ENCODE measurements around the gene CSMD2.

CSMD2 gene

DNA sequence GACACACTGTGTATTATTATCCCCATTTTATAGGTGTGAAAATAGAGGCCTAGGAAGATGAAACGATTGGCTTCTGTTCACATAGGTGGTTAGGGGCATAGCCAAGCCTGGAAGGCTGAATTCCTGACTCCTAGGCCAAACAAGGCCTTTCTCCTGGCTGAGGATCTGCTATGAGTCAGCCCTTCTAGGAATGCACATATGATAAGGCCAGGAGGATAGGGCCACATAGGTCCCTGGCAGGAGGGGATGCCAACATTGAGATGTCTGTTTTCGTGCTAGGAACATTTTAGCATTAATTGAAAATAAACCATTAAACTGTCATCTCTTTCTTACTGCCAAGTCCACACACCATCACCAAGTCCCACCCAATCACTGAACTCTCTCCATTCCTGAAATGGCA is 9.2 kb downstream of the CSMD2 start:
- DNase-seq (ENCODE audit: low spot score), result no peak

DNA sequence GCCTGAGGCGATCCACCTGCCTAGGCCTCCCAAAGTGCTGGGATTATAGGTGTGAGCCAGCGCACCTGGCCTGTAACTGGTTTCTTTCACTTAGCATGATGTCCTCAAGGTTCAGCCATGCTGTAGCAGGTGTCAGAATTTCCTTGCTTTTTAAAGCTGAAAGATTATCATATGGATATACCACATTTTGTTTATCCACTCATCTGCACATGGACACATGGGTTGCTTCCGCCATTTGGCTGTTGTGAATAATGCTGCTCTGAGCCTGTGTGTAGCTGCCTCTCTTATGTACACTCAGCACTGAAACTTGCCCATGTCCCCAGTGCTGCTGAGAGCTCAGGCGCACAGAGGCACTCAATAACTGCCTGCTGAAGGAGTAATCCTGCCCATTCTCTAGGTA is 11.8 kb downstream of the CSMD2 start:
- DNase-seq (ENCODE audit: low spot score), result no peak

DNA sequence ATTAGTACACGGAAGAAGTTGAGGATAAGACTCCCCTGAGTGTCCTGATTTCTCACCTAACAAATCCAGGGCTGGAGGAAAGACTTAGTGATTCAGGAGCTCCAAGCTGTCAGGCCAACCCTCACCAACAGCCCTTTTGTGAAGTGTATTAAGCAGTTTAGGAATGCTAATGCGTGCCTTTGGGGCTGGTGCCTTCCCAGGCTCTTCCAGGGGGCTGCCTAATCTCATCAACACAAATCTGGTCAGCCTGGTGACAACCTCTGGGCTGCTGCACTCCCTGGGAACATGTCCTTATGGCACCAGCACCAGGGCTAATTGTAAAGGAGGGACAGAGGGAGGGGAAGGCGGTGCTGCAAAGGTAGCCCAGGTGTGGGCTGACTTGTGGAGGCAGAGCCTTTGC is 15.5 kb downstream of the CSMD2 start:
- no peak for DNase-seq (ENCODE audit: low spot score)

DNA sequence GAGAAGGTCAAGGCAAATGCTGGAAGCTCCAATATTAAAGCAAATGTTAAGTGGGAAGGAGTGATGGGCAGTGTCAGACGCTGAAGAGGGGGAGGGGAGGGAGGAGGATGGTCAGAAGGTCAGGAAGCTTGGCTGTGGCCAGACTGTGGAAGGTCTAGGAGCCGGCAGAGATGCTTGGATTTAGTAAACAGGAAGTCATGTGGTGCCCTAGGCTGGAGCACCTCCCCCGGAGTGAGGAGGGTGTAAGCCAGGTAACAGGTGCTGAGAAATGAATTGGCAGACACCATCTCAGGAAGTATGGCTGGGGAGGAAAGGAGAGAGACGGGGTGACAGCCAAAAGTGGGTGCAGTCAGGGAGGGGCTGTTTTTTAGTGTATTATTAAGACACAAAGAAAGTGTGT is 17.7 kb downstream of the CSMD2 start:
- no peak for DNase-seq (ENCODE audit: low spot score)

DNA sequence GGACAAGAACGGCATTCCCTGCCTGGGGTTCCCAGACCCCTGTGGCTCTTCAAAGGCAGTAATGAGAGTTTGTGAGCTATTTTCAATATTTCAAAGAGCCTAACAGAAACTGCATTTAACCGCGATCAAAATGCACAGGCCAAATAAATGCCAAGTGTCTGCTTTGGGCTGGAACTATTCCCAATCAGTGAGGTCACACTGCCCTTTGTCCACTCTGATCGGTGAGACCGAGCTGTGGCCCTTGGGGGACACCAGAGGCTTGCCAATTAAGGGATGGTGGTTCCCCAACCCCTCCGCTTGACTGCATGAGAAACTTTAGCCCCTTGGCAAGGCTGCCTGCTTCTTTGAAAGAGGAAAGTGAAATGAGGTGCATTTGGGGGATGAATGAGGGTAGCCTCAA is 20.3 kb downstream of the CSMD2 start:
- DNase-seq (ENCODE audit: low spot score), result no peak

DNA sequence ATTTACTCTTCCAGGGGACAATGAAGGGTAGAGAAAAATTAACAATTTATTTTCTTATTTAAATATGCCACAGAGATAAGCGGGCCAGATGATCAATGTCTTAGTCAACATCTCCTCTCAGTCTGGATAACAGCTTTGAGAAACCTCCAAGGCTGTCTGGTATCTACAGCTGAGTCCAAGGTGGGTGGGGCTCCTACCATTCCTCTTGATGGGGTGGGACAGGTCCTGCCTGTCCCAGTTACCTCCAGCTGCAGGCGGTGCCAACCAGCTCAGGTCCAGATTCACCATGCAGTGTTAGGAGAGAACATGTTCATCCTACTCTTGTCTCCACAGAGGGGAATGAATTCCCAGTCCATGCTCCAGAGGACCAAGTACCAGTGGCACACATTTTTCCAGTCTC is 21.1 kb downstream of the CSMD2 start:
- no peak for DNase-seq (ENCODE audit: low spot score)

DNA sequence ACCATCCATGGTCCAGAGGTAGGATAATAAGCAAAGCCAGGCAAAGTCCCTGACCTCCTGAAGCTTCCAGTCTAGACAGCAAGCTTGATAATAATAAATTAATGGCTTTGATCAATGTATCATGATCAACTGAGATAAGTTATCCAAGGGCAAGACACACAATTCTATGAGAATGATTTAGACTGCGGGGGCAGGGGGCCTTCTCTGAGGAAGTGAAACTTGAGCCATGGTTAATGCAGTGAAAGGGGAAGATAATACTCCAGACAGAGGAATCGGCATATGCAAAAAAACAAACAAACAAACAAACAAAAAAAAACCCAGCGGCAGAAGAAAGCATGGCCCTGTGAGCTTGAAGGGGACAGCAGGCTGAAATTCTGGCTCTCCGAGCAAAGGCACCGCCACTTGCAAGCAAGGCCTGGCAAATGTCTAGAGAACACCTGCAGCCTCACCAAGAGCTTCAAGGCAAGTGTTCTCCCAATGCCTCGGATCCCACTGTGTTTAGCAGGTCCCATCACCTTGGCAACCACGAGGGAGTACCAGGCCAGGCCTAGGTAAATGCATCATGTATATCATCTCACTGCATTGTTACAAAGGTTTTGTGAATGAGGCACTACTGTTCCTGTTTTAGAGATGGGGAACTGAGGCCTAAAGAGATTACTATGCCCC is 24.9 kb downstream of the CSMD2 start:
- DNase-seq (ENCODE audit: low spot score), result no peak

DNA sequence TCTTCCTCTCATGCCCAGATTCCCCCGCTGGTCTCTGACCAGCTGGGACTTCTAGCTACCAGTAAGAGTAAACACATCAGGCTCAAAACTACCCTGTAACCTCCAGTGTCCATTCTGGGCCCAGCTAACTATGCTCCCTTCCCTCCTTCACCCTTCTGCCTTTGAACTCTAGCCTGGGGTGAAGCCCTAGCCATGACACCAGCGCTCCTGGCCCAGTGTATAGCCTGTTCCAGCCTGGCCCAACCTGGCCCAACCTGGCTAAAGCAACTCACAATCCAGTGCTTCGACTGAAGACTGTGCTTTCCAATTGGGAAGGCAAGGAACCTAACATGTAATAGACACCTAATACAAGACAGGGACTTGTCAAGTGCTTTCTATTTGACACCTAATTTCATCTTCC is 27.6 kb downstream of the CSMD2 start:
- DNase-seq (ENCODE audit: low spot score), result no peak

DNA sequence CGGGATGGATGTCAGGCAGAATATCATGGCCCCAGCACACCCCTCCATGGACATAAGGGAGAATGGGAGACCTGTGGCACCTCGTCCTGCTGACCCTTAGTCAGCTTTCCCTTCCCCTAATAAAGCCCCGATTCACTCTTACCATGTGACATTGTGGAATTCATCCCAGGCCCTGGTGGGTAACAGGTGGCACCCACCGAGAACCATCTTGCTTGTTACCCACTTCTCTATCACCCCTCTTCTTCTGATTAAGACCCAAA is 32.9 kb downstream of the CSMD2 start:
- DNase-seq (ENCODE audit: low spot score), result no peak

DNA sequence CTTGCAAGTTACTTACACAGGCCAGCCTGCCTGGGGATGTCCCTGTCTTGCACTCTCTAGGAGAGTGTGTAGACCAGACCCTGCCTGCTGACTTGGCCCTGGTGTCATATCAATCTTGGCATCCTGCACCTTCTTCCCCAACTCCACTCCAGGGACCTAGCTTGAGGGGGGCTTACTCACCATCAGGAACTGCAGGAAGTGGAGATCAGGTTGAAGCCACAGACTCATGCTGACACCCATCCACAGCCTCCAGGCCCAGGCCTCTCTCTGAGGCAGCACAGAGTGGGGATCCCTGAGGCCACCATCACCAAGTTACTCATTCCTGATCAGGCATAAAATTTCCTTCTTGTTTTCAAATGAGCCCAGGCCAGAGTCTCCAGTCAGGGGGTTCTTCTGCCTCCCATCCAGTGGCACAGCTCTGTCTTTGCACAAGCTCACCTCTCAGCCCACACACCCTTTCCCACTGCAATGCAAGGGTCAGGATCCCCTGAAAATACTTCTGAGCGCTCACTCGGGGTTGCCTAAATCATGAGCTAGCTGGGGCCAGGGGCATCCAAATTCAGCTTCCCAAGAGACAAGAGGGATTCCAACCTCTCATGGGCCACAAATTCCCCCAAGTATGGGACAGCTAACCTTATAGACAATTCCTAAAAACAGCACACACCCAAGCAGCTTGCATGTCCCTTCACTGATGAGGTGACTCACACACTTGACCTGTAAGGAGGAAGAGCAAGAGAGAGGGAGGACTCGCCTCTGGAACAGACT is 33.5 kb downstream of the CSMD2 start:
- DNase-seq (ENCODE audit: low spot score), result no peak

DNA sequence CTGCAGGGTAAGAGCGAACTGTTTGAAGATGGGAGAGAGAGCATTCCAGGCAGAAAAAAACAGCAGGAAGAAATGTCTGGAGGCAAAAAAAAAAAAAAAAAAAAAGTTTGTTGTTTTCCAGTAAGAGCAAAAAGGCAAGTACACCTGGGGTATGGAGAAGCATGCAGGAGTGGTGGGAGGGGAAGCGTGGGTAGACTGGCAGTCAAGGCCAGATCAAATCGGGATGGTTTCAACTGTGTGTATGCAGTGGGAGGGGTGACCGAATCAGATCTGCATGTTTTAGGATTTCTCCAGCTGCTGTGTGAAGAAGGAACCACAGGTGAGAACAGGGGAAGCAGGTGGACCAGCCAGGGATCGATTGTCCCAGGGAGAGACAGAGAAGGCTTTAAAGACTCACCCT is 34.7 kb downstream of the CSMD2 start:
- no peak for DNase-seq (ENCODE audit: low spot score)

DNA sequence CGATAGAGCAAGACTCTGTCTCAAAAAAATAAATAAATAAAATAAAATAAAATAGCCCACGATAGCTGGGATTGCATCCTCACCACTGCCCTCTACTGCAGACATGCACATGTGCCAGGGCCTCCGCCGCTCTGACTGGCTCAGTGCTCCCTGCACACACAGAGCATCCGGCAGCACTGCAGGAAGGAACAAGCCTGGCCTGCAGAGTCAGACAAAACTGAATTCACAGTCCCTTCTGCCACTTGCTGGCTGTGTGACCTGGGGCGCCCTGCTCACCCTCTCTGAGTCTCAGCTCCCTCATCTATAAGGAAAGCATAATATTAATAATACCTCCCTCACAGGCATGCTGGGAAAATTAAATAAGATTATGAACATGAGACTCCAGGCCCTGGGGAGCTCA is 35.4 kb downstream of the CSMD2 start:
- DNase-seq (ENCODE audit: low spot score), result no peak

DNA sequence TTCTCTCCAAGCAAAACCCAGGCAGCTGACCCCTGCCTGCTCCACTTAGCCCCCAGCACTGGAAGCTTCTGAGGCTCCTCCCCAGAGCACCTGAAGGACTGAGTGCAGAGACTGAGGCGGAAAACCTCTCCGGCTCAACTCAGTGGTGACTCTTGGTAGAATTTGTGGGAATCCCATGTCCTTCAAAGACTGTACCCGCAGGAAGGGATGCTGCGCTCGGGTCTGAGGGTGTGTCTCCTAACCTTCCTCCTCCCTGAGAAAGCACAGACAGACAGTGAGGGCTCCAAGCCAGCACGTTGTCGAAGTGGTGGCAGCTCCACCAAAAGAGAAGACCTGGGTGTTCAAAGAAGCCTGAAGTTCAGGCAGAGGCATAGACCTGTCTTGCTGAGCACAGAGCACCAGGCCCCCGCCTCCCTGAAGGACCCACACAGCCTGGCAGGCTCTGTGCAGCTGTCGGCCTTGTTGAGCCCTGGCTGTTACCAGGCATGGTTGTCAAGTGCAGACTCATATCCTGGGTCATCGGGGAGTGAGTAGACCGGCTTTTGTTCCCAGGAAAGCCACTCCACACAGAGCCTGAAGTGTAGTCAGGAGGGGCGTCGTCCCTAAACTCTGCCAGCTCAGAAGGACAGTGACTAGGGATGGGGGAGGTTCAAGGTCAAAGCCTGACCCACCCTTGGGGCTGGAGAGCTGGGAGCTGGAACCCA is 36.7 kb downstream of the CSMD2 start:
- DNase-seq (ENCODE audit: low spot score), result no peak

DNA sequence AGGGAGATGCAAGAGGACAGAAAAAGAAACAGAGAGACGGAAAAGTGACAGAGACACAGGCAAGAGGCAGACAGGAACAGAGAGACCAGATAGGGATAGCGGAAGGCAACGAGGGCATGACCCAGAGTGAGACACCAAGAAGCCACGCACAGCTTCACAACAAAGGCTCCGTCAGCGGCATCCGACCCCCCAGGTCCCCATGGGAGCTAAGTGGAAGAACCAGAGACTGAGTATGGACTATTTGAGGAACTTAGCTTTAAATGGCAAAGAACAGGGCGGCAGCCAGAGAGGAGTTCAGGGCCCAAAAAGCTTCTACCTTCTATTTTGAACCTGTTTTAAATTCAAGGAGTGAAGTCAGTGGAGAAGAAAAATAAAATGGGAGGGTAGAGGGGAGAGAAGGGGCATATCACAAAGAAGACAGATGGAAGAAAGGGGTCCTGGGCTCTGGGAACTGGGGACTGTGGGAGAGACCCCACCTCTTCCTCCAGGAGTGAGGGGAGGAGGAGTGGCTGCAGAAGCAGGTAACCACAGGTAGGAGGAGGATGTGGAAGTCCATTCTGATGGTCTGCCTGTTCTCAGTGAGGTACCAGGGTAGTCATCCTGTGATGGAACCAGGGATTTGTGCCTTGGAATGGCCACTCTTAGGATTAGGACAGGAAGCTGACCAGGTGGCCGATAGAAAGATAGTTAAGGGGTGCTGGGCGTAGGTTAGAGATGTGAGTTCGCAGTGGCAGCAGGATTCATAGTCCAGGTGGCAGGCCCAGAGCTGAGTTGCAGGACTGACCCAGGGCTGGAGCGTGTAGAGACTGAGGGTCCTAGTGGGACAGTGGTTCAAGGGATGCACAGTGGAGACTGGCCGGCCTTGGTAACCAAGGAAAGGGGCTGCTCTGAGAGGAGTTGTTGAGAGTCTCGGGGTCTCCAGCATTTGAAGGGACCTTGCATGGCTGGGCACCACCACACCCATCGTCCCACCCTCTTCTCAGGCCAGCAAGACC is 37.7 kb downstream of the CSMD2 start:
- DNase-seq (ENCODE audit: low spot score), result no peak

DNA sequence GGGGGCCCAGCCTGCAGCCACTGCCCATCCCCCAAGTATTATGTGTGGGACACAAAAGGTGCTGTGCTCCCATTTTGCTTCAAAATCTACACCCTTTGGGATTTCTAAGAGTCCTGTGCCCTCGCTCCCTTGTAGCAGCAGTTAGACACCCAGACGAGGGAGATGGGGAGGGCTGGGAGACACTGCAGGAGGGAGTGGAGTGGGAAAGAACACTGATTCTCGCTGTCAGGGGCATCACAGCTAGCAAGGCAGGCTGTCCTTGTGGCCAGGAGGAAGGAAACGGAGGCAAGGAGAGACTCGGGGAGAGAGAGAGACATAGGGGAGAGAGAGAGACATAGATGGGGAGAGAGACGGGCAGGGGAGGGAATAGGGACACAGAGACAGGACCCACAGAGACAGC is 38.5 kb downstream of the CSMD2 start:
- DNase-seq (ENCODE audit: low spot score), result no peak

DNA sequence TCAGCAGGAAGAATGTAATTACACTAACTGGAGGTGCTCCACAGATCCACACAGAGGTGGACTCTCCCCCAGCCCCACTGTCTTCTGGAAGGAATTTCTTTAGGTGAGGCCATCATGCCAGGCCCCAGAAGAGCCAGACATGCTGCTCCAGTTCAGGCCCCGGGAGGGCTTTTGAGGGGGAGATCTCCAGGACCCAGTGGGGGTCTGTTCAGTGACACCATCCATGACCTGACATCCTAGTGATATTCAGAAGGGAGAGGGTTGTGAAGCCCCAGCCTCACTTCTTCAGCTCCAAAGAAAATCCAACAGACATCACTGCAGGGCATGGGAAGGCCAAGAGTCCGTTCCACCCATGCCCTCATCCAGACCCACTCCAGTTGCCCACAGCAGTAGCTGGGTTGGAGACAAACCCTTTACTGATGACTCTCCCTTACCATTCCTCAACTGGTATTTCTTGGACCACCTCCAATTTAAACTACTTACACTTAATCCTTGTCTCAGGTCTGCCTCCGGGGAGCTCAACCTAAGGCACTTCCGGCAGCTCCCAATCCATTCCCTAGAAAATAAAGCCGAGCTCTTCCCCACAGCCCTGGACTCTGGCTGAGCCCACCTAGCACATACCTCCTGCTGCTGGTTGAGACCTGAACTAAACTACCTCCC is 39.2 kb downstream of the CSMD2 start:
- no peak for DNase-seq (ENCODE audit: low spot score)

DNA sequence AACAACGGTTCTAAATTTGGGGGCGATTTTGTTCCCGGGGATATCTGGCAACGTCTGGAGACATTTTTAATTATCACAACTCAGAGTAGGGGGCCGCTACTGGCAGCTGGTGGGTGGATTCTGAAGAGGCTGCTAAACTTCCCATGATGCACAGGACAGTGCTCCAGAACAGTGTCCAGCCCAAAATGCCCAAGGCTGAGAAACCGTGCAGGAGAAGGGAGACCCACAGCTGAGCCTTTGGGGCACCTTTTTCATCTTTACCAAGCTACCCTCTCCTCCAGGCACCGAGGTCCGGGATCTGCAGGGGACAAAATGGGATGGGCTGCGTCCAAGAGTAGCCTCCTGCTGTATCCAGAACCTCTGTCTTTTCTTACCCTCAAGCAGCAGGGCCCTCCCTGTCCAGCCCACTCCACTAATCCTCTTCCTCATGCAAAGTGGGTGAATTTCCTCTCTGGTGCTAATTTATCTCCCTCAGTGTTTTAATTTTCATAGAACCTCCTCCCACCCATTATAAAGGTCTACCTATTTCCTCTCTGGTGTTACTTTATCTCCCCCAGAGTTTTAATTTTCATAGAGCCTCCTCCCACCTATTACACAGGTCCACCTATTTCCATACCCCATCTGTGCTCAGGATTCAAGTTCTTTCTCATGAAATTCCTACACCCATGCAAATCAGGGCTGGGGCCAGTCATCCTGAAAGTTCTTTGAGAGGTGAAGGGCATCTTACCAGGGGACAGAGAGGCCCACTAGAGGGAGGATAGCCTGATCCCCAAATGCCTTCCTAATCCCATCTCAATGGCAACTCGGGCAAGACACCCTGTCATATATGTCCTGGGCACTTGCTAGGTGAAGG is 42.7 kb downstream of the CSMD2 start:
- DNase-seq (ENCODE audit: low spot score), result no peak

DNA sequence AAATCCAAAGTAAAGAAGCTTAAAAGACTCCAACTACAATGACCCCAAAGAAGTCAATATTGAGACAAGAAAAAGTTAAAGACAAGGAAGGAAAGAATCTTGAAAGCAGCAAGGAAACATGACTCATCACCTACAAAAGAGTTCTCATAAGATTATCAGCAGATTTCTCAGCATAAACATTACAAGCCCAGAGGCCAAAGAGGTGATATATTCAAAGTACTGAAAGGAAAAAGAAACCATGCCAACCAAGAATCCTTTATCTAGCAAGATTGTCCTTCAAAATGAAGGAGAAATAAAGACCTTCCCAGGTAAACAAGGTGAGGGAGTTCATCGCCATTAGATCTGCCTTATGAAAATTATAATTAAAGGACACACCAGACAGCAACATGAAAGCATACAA is 49.8 kb downstream of the CSMD2 start:
- DNase-seq (ENCODE audit: low spot score), result no peak

DNA sequence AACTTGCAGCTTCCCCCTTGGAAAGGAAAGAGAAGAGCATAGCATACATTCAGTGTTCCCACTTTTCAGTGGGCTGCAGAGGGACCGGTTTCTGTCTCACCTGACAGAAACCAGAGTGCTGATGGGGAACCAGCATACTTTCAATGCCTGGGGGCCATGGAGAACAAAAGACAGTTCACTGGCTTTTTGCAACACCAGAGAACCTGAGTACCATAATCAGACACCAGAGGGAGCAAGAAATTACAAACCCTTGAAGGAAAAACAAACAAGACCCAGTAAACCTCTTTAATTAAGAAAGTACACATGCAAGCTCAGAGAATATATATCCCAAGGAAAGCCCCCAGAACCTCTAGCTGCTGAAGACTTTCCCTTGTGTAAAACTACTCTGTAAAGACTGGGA is 51.1 kb downstream of the CSMD2 start:
- DNase-seq (ENCODE audit: low spot score), result no peak

DNA sequence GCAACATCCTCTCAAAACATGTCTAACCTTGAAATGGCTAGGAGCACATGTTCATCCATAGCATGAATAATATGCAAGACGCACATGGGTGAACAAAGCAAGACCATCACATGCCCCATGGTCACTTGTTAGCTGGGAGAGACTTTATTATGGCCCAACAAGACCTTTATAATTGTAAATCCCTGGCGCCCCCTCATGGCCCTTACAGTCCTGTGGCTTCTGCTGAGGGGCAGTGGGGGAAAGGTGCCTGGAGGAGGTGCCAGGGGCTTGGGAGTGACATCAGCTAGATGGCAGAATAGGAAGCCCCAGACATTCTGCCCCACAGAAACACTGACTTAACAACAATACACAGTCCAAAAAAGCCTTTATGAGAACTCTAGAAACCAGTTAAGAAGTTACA is 51.7 kb downstream of the CSMD2 start:
- DNase-seq (ENCODE audit: low spot score), result no peak

DNA sequence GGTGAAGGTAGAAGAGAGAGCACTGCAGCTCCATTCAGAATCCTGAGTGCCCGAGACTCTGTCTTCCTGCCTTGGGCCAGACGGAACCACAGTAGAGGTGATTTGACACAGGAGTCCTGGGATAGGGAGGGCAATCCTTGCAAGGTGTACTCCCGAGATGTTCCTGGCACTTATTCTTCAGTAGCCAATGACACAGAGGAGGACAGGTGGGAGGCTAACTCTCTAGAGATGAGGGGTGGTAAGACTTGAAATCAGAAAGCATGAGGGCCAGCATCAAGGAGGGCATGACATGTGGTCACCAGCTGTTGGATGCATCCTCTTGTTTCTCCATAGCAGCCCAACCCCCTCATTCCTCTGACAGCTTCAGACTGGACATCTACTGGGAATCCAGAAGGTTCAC is 56.3 kb downstream of the CSMD2 start:
- no peak for DNase-seq (ENCODE audit: low spot score)
